ENCODE results near the gene TCF12. TPM values are rescaled to one million over a fixed set of nuclear protein-coding genes. Genes with fewer than 3 reads are reported as not detected.

Gene TCF12
- polyA plus RNA-seq, 3 donors = 15.8 to 52.5 (median 27.6) TPM

GRCh38 chr15:57286446-57287122, 368.1 kb downstream of the TCF12 start:
- peaks cover 0 to 2% (median 0%) of the 10 kb centered on the region in 3 donors for H3K27me3 Mint-ChIP-seq (ENCODE audit: low read depth in 3 of 3)
- no peaks in the 10 kb centered on the region for H3K27me3 ChIP-seq (ENCODE audit: control insufficient read depth in 2 of 2, insufficient read depth in 2 of 2, low read length in 2 of 2)
- no peak overlapping the region for H3K27ac Mint-ChIP-seq
- no peak overlapping the region for H3K4me3 Mint-ChIP-seq
- H3K79me2 ChIP-seq (ENCODE audit: insufficient read depth, low read length) = no peaks in the 10 kb centered on the region
- H3K9me3 ChIP-seq (replicated peaks in 1 of 2; ENCODE audit: control insufficient read depth in 1 of 2, insufficient read depth in 1 of 2, low read length in 2 of 2) = no peaks in the 10 kb centered on the region
- WGBS (ENCODE audit: insufficient coverage) = 100% methylated on average over 1 of the region's 7 CpGs
- no peak overlapping the region for H3K9ac ChIP-seq (ENCODE audit: insufficient read depth, low read length, poor library complexity, severe bottlenecking)
- H3K27ac ChIP-seq (ENCODE audit: low read depth in 1 of 2, low read length in 2 of 2) = no peak overlapping the region
- H3K36me3 Mint-ChIP-seq = peaks cover 50 to 53% of the 10 kb centered on the region in 2 donors
- no peak overlapping the region for H3K4me2 ChIP-seq (replicated peaks; ENCODE audit: extremely low read depth, low read length, poor library complexity, severe bottlenecking)
- peaks cover 54% of the 10 kb centered on the region for H3K4me1 Mint-ChIP-seq
- no peak for DNase-seq
- H3K9me3 Mint-ChIP-seq = peaks cover 0 to 1% (median 0%) of the 10 kb centered on the region in 7 donors
- intact Hi-C loops (cut with micrococcal nuclease) = no loop called here
- H3K36me3 ChIP-seq (replicated peaks in 1 of 2; ENCODE audit: control insufficient read depth in 1 of 2, insufficient read depth in 2 of 2, low read length in 2 of 2) = peaks cover 2 to 45% of the 10 kb centered on the region in 2 donors
- no peak for TF ChIP-seq CTCF (IDR thresholded peaks at IDR 0.05)
- peaks cover 18 to 38% of the 10 kb centered on the region in 2 donors for H3K4me1 ChIP-seq (ENCODE audit: control insufficient read depth in 1 of 2, insufficient read depth in 2 of 2, low read length in 2 of 2)
- H4K20me1 ChIP-seq (ENCODE audit: insufficient read depth, low read length) = no peaks in the 10 kb centered on the region
- H2AFZ ChIP-seq (ENCODE audit: insufficient read depth, low read depth, low read length, poor library complexity, severe bottlenecking) = no peak overlapping the region
- no peak overlapping the region for H3K4me3 ChIP-seq (replicated peaks in 1 of 3; ENCODE audit: low read depth in 2 of 3, low read length in 3 of 3)

DNA sequence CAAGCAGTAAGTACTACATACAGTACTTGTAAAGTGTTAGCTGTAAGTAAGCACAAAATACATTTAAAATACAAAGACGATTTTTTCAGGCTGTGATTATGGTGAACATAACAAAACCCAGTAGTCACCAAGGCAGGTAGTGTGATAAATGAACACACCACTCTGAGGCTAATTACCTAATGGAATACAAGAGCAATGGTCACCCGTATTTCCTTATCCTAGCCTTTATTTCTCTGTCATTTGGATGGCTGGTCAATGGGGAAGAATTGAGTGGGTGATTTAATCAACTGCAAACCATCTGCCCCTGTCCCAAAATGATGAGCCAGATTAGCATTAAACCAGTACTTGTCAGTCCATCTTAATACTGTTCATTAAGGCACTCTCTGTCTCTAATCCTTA, 368.7 kb downstream of the TCF12 start:
- H3K36me3 ChIP-seq (replicated peaks in 1 of 2; ENCODE audit: control insufficient read depth in 1 of 2, insufficient read depth in 2 of 2, low read length in 2 of 2) = peaks cover 2 to 50% of the 10 kb centered on the region in 2 donors
- peaks cover 18 to 38% of the 10 kb centered on the region in 2 donors for H3K4me1 ChIP-seq (ENCODE audit: control insufficient read depth in 1 of 2, insufficient read depth in 2 of 2, low read length in 2 of 2)
- Mint-ChIP-seq H3K27ac (peak overlapping the region in 1 of 7 donors; percentile 69), H3K4me3 (no peak overlapping the region), H3K27me3 (ENCODE audit: low read depth in 3 of 3) (peaks cover 0 to 2% (median 0%) of the 10 kb centered on the region in 3 donors), H3K36me3 (peaks cover 54 to 55% of the 10 kb centered on the region in 2 donors), H3K9me3 (peaks cover 0 to 3% (median 0%) of the 10 kb centered on the region in 7 donors), H3K4me1 (peaks cover 50% of the 10 kb centered on the region)
- H3K79me2 ChIP-seq (ENCODE audit: insufficient read depth, low read length) = no peaks in the 10 kb centered on the region
- H3K9me3 ChIP-seq (replicated peaks in 1 of 2; ENCODE audit: control insufficient read depth in 1 of 2, insufficient read depth in 1 of 2, low read length in 2 of 2) = no peaks in the 10 kb centered on the region
- H3K27me3 ChIP-seq (ENCODE audit: control insufficient read depth in 2 of 2, insufficient read depth in 2 of 2, low read length in 2 of 2) = no peaks in the 10 kb centered on the region
- H3K27ac ChIP-seq (ENCODE audit: low read depth in 1 of 2, low read length in 2 of 2) = no peak overlapping the region
- no peak for DNase-seq
- H3K4me3 ChIP-seq (replicated peaks in 1 of 3; ENCODE audit: low read depth in 2 of 3, low read length in 3 of 3) = no peak overlapping the region
- intact Hi-C loops (cut with micrococcal nuclease) = no loop called here
- no peak overlapping the region for H3K9ac ChIP-seq (ENCODE audit: insufficient read depth, low read length, poor library complexity, severe bottlenecking)
- no CpG with 5 or more reads among the region's 2 CpGs for WGBS (ENCODE audit: insufficient coverage)
- no peaks in the 10 kb centered on the region for H4K20me1 ChIP-seq (ENCODE audit: insufficient read depth, low read length)
- TF ChIP-seq CTCF (IDR thresholded peaks at IDR 0.05) = no peak
- H3K4me2 ChIP-seq (replicated peaks; ENCODE audit: extremely low read depth, low read length, poor library complexity, severe bottlenecking) = no peak overlapping the region
- no peak overlapping the region for H2AFZ ChIP-seq (ENCODE audit: insufficient read depth, low read depth, low read length, poor library complexity, severe bottlenecking)

Data from CD14-positive monocyte (primary cell).